IMR-90 (cell line): ENCODE results near the gene PEA15. TPM values are rescaled to one million over a fixed set of nuclear protein-coding genes. Genes with fewer than 3 reads are reported as not detected.
A peak's percentile ranks its signal among the peaks of the same experiment; 100 is the strongest.

Experiments
- ATAC-seq: fragments of 200-7000 bp; cut with Tn5 transposase; 2 replicates; pipeline ENCODE4 v1.9.1; 2020; ENCODE audit warnings: low read depth, mild to moderate bottlenecking, moderate library complexity
- Bru-seq: library from RNA; stranded (reverse); fragments of 400-500 nt; gene quantifications from one replicate; lab custom pipeline; 2021; lab: Mats Ljungman, UMichigan
- BruChase-seq, 2 experiments: library from RNA; stranded (reverse); fragments of 400-500 nt; gene quantifications; one replicate each; lab custom pipeline; 2021; lab: Mats Ljungman, UMichigan
- BruUV-seq: library from RNA; stranded (reverse); fragments of 400-500 nt; replicated peaks from 2 replicates; lab custom pipeline; 2021; lab: Mats Ljungman, UMichigan
- CTCF ChIA-PET: fragments of 300-600 bp; formaldehyde crosslinking; extraction: SDS; loops from one replicate; lab custom pipeline; 2021; ENCODE audit warnings: antibody characterized with exemption; lab: Yijun Ruan, JAX
- POLR2A ChIA-PET: fragments of 300-600 bp; sonication (Branson Sonifier 250); formaldehyde crosslinking; loops from one replicate; lab custom pipeline; 2022; ENCODE audit warnings: antibody characterized with exemption; ENCODE audit not compliant: unreplicated experiment; lab: Charles Lee
- DNase-seq: peaks from one replicate; pipeline ENCODE4 v3.0.0; 2013
- H2AFZ ChIP-seq: replicated peaks from 2 replicates; pipeline ENCODE3; 2013; ENCODE audit warnings: low read length, mild to moderate bottlenecking; ENCODE audit not compliant: poor library complexity
- H2AK5ac ChIP-seq: 2 replicates; pipeline ENCODE4 v1.6.1; 2013; ENCODE audit warnings: low read depth, low read length, inconsistent platforms
- H2AK9ac ChIP-seq: replicated peaks from 2 replicates; pipeline ENCODE3; 2013; ENCODE audit warnings: mild to moderate bottlenecking, low read depth, low read length, moderate library complexity; ENCODE audit not compliant: poor library complexity
- H2BK120ac ChIP-seq: 2 replicates; pipeline ENCODE4 v1.6.1; 2013; ENCODE audit warnings: low read depth, low read length, inconsistent platforms
- H2BK15ac ChIP-seq: 3 replicates; pipeline ENCODE4 v1.6.1; 2013; ENCODE audit warnings: low read depth, low read length, inconsistent platforms
- H2BK20ac ChIP-seq: 2 replicates; pipeline ENCODE4 v1.6.1; 2013; ENCODE audit warnings: low read depth, mild to moderate bottlenecking, inconsistent platforms, low read length, moderate library complexity
- H2BK5ac ChIP-seq: 2 replicates; pipeline ENCODE4 v1.6.1; 2013; ENCODE audit warnings: mild to moderate bottlenecking, low read depth, low read length, inconsistent platforms; ENCODE audit not compliant: poor library complexity, severe bottlenecking
- H3K14ac ChIP-seq: replicated peaks from 2 replicates; pipeline ENCODE4 v1.6.1; 2013; ENCODE audit warnings: low read depth, low read length, inconsistent platforms
- H3K18ac ChIP-seq: 2 replicates; pipeline ENCODE4 v1.6.1; 2013; ENCODE audit warnings: low read depth, low read length, control low read depth
- H3K23ac ChIP-seq: 2 replicates; pipeline ENCODE4 v1.6.1; 2013; ENCODE audit warnings: low read depth, low read length, inconsistent platforms
- H3K27ac ChIP-seq: 2 replicates; pipeline ENCODE4 v1.5.1; 2013; ENCODE audit warnings: mild to moderate bottlenecking, control low read depth, low read length; ENCODE audit not compliant: insufficient read depth
- H3K27me3 ChIP-seq: 2 replicates; pipeline ENCODE4 v1.6.1; 2013; ENCODE audit warnings: low read length; ENCODE audit not compliant: control insufficient read depth, insufficient read depth
- H3K36me3 ChIP-seq: 2 replicates; pipeline ENCODE4 v1.6.1; 2013; ENCODE audit warnings: low read length, mixed read lengths; ENCODE audit not compliant: control insufficient read depth, insufficient read depth
- H3K4ac ChIP-seq: 2 replicates; pipeline ENCODE4 v1.6.1; 2013; ENCODE audit warnings: low read depth, low read length, inconsistent platforms
- H3K4me1 ChIP-seq: 2 replicates; pipeline ENCODE4 v1.6.1; 2013; ENCODE audit warnings: low read length, mixed read lengths; ENCODE audit not compliant: control insufficient read depth, insufficient read depth
- H3K4me2 ChIP-seq: 2 replicates; pipeline ENCODE4 v1.6.1; 2013; ENCODE audit warnings: low read depth, mild to moderate bottlenecking, control low read depth, low read length, moderate library complexity
- H3K4me3 ChIP-seq: 2 replicates; pipeline ENCODE4 v1.5.1; 2013; ENCODE audit warnings: low read depth, mild to moderate bottlenecking, control low read depth, low read length, moderate library complexity; ENCODE audit not compliant: insufficient read depth
- H3K56ac ChIP-seq: 2 replicates; pipeline ENCODE4 v1.6.1; 2013; ENCODE audit warnings: low read length, inconsistent platforms; ENCODE audit not compliant: insufficient read depth; ENCODE audit errors: extremely low read depth
- H3K79me1 ChIP-seq, 2 experiments: 2 replicates each; pipeline ENCODE4 v1.6.1; 2013; ENCODE audit warnings: low read length in 2 of 2, inconsistent platforms in 1 of 2, low read depth in 1 of 2
- H3K9ac ChIP-seq: 2 replicates; pipeline ENCODE4 v1.6.1; 2013; ENCODE audit warnings: low read depth, low read length, control low read depth
- H3K9me1 ChIP-seq: 2 replicates; pipeline ENCODE4 v1.6.1; 2013; ENCODE audit warnings: low read length, inconsistent platforms; ENCODE audit not compliant: insufficient read depth
- H3K9me3 ChIP-seq: 2 replicates; pipeline ENCODE4 v1.6.1; 2013; ENCODE audit warnings: low read length; ENCODE audit not compliant: control insufficient read depth, insufficient read depth
- H4K20me1 ChIP-seq: 2 replicates; pipeline ENCODE4 v1.6.1; 2013; ENCODE audit warnings: low read length, inconsistent platforms; ENCODE audit not compliant: insufficient read depth
- H4K5ac ChIP-seq: 2 replicates; pipeline ENCODE4 v1.6.1; 2013; ENCODE audit warnings: mild to moderate bottlenecking, low read depth, low read length, control low read depth
- H4K8ac ChIP-seq, 2 experiments: 2 replicates each; pipeline ENCODE4 v1.6.1; 2013; ENCODE audit warnings: low read depth in 2 of 2, low read length in 2 of 2, control low read depth in 1 of 2, inconsistent platforms in 1 of 2
- H4K91ac ChIP-seq: 2 replicates; pipeline ENCODE4 v1.6.1; 2013; ENCODE audit warnings: low read depth, low read length, inconsistent platforms; ENCODE audit not compliant: insufficient read depth
- CEBPB ChIP-seq: IDR thresholded peaks from 2 replicates; pipeline ENCODE4 v1.6.1; 2012; ENCODE audit warnings: low read depth, low read length, improper control_type of control experiment
- CHD1 ChIP-seq: IDR thresholded peaks from 2 replicates; pipeline ENCODE4 v1.6.1; 2012; ENCODE audit warnings: low read depth, low read length, improper control_type of control experiment
- CTCF ChIP-seq: conservative IDR thresholded peaks from 2 replicates; pipeline ENCODE4 v1.5.1; 2012; ENCODE audit warnings: mild to moderate bottlenecking, low read depth, low read length, improper control_type of control experiment
- ELK1 ChIP-seq: fragments of 150-350 bp; IDR thresholded peaks from 2 replicates; pipeline ENCODE4 v1.6.1; 2016; ENCODE audit warnings: low read depth, mild to moderate bottlenecking, low read length, moderate library complexity, borderline replicate concordance
- FOS ChIP-seq: fragments of 150-350 bp; IDR thresholded peaks from 2 replicates; pipeline ENCODE4 v1.6.1; 2016; ENCODE audit warnings: low read depth, low read length
- MAFK ChIP-seq: IDR thresholded peaks from 2 replicates; pipeline ENCODE4 v1.6.1; 2012; ENCODE audit warnings: low read depth, low read length, improper control_type of control experiment
- MAZ ChIP-seq: IDR thresholded peaks from 2 replicates; pipeline ENCODE4 v1.6.1; 2012; ENCODE audit warnings: low read depth, mild to moderate bottlenecking, low read length, improper control_type of control experiment, moderate library complexity, borderline replicate concordance
- MXI1 ChIP-seq: IDR thresholded peaks from 2 replicates; pipeline ENCODE4 v1.6.1; 2012; ENCODE audit warnings: low read depth, mild to moderate bottlenecking, low read length, moderate library complexity, borderline replicate concordance
- RAD21 ChIP-seq: IDR thresholded peaks from 2 replicates; pipeline ENCODE4 v1.6.1; 2012; ENCODE audit warnings: low read length, improper control_type of control experiment
- RCOR1 ChIP-seq: IDR thresholded peaks from 2 replicates; pipeline ENCODE4 v1.6.1; 2012; ENCODE audit warnings: mild to moderate bottlenecking, low read length, improper control_type of control experiment; ENCODE audit not compliant: insufficient replicate concordance
- RFX5 ChIP-seq: IDR thresholded peaks from 2 replicates; pipeline ENCODE4 v1.8.0; 2012; ENCODE audit warnings: low read depth, mild to moderate bottlenecking, low read length, moderate library complexity
- WGBS, 2 experiments: methylation state at CpG; one replicate each; pipeline versions ENCODE4 v1.1.5 to v1.1.7; 2013; ENCODE audit warnings: missing lambda C conversion rate in 2 of 2; ENCODE audit not compliant: insufficient read length in 1 of 2; ENCODE audit errors: extremely low coverage in 2 of 2; 5-methylcytosine and 5-hydroxymethylcytosine counted together
- dilution Hi-C: fragments of 300-500 bp; cut with HindIII; formaldehyde crosslinking; loops from one replicate; pipeline ENCODE4 v1.14.3; 2018; ENCODE audit warnings: low sequenced_read_pairs; ENCODE audit not compliant: unreplicated experiment
- in situ Hi-C: fragments of 300-500 bp; cut with MboI; formaldehyde crosslinking; loops from 3 replicates; pipeline ENCODE4 v1.14.3; 2019; ENCODE audit warnings: low sequenced_read_pairs, inconsistent platforms, mixed read lengths
- intact Hi-C: fragments of 100-400 bp; cut with micrococcal nuclease; formaldehyde crosslinking; loops from 2 replicates; pipeline ENCODE4 v1.10.0; 2022
- long read RNA-seq: library from polyadenylated mRNA; unstranded; transcript quantifications from one replicate; pipeline ENCODE4 v2.0.0, GENCODE V29; 2021; ENCODE audit not compliant: unreplicated experiment
- polyA plus RNA-seq, 3 experiments: library from polyadenylated mRNA; depleted of rRNA; stranded (reverse); fragments of >200 nt; gene quantifications; 2 replicates each; pipeline ENCODE4 v1.2.3, GENCODE V29; 2012; ENCODE audit warnings: low replicate concordance in 1 of 3
- total RNA-seq: library from RNA; depleted of rRNA; stranded (reverse); fragments of >200 nt; gene quantifications from 2 replicates; pipeline ENCODE4 v1.2.3, GENCODE V29; 2012; rRNA removed

Gene PEA15
- 265 and 296 TPM in 2 replicates for total RNA-seq
- polyA plus RNA-seq (2012; rRNA removed), result 710 and 754 TPM in 2 replicates
- 217 and 257 TPM in 2 replicates for polyA plus RNA-seq (2012; cell fraction: cytosol; rRNA removed)
- polyA plus RNA-seq (2012; cell fraction: nucleus; rRNA removed; ENCODE audit: low replicate concordance), result 129 and 289 TPM in 2 replicates
- percentile 96 among the genes with signal in this experiment for Bru-seq, nascent RNA
- BruChase-seq, experiment 1, labeled RNA remaining after a 6-hour chase, result percentile 97 among the genes with signal in this experiment
- percentile 95 among the genes with signal in this experiment for BruChase-seq, experiment 2, labeled RNA remaining after a 2-hour chase
- long read RNA-seq, transcript PEA15-201 (4 exons, 2,471 nt), result major isoform, 119 of 255 reads
- long read RNA-seq, partial matches to known transcripts, result 23 of 255 reads
- long read RNA-seq, other reads (novel, unspliced or antisense), result 111 of 255 reads

GRCh38 chr1:160205242-160206035, at the start of gene PEA15:
TSS of gene PEA15 (plus strand) at chr1:160205384. CDS start at chr1:160211545, 6,161 bp downstream.
- Histone ChIP-seq H2BK120ac (peak within 1 kb of the TSS; percentile 88), H4K8ac (peak within 1 kb of the TSS; percentile 79 to 98)
- TF ChIP-seq ELK1, result no peak
- 0 out of 2 replicates have a peak, but pooled peaks have one; percentile 1 for TF ChIP-seq CHD1
- no peak for TF ChIP-seq CEBPB
- TF ChIP-seq FOS, result no peak
- no peak for TF ChIP-seq CTCF
- TF ChIP-seq MAZ, result peak; percentile 49; the same call in 1 of the 2 replicates
- TF ChIP-seq RAD21, result no peak
- no peak for TF ChIP-seq RCOR1
- TF ChIP-seq RFX5, result no peak
- TF ChIP-seq MAFK, result no peak
- TF ChIP-seq MXI1, result no peak

More at GRCh38 chr1:160205242-160206035, at the start of gene PEA15:
- Histone ChIP-seq H3K4ac (peak within 1 kb of the TSS; percentile 95), H3K56ac (peak within 1 kb of the TSS; percentile 98), H2BK15ac (peak within 1 kb of the TSS; percentile 72; the same call in 2 of the 3 replicates), H2AK5ac (peak within 1 kb of the TSS; percentile 96), H4K20me1 (peaks cover 45% of the 10 kb centered on the region), H3K36me3 (peaks cover 27% of the 10 kb centered on the region), H3K4me2 (peak within 1 kb of the TSS; percentile 82), H2BK20ac (peak within 1 kb of the TSS; percentile 86), H3K14ac (peak within 1 kb of the TSS; percentile 96), H3K4me1 (peaks cover 42% of the 10 kb centered on the region), H3K4me3 (peak within 1 kb of the TSS; percentile 98), H4K5ac (peak within 1 kb of the TSS; percentile 79), H3K27me3 (no peaks in the 10 kb centered on the region; the same call in 1 of the 2 replicates), H3K18ac (peak within 1 kb of the TSS; percentile 90), H3K79me1 (peaks cover 17 to 59% of the 10 kb centered on the region in 2 experiments), H2AK9ac (peak within 1 kb of the TSS; percentile 99), H2AFZ (peak within 1 kb of the TSS; percentile 90), H3K23ac (peak within 1 kb of the TSS; percentile 91), H3K9ac (peak within 1 kb of the TSS; percentile 100), H3K27ac (peak within 1 kb of the TSS; percentile 82), H3K9me3 (no peaks in the 10 kb centered on the region), H4K91ac (peak within 1 kb of the TSS; percentile 89), H3K9me1 (peaks cover 44% of the 10 kb centered on the region), H2BK5ac (peak within 1 kb of the TSS; percentile 94)
- CTCF ChIA-PET, result interaction anchor here (1.1 to 3.0 kb wide), 3 partner anchors 12 to 46 kb away, joined by 4 to 10 read pairs (median 5); no protein-coding TSS in a partner anchor
- dilution Hi-C loops (no loop called here), intact Hi-C loops (no loop called here), in situ Hi-C loops (no loop called here)
- POLR2A ChIA-PET, result no interaction called here
- 2% methylated on average over 39 of the region's 76 CpGs; no CpG with 5 or more reads in 1 of the 2 experiments for WGBS, 2 experiments
- BruUV-seq, result no TSS peak
- peak; percentile 35 for DNase-seq
- ATAC-seq, result peak; percentile 70
